ENCODE results near the gene SBF2.
A peak's percentile ranks its signal among the peaks of the same experiment; 100 is the strongest.

Gene SBF2

GRCh38 chr11:10293423-10294289, at the start of gene SBF2:
TSS of gene SBF2 (minus strand) at chr11:10294219. CDS start at chr11:10294069, 150 bp downstream.
- no peak for FAIRE-seq

DNA sequence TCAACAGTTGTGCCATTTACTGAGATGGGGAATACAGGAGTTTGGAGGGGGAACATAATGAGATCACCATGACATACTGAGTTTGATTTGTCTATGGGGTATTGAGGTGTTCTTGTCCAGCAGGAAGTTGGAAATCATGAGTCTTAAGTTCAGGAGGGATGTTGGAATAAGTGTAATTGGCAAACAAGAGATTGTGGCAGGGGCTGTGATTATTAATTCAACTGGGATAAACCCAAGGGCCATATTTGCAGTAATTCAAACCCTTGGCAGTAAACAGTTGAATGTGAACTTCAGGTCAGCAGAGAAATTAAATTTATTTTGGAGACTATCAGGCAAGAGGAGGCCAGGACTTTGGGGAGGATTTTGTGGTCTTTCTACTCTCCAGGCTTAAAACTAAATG, 44.3 kb upstream of the SBF2 start:
- FAIRE-seq: no peak

DNA sequence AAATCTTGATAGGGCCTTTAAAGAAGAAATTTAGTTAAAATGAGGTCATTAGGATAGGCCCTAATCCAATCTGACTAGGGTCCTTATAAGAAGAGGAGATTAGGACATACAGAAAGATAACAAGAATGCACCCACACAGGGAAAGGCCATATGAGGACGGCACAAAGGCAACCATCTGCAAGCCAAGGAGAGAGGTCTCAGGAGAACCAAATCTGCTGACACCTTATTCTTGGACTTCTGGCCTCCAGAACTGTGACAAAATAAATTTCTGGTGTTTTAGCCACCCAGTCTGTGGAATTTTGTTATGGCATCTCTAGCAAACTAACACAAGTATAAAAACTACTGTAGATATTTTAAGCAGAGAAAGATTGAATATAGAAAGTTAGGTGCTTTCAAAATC, 39.5 kb upstream of the SBF2 start:
- no peak for FAIRE-seq

- no peak for FAIRE-seq
Measured at GRCh38 chr11:10331548-10332289, 37.7 kb upstream of the SBF2 start.

GRCh38 chr11:10329935-10330334, 35.9 kb upstream of the SBF2 start:
- FAIRE-seq: no peak

- no peak for FAIRE-seq
Measured at GRCh38 chr11:10329356-10329755, 35.3 kb upstream of the SBF2 start.

- FAIRE-seq: no peak
Measured at GRCh38 chr11:10328314-10329098, 34.5 kb upstream of the SBF2 start.

- FAIRE-seq: no peak
Measured at GRCh38 chr11:10327254-10327653, 33.2 kb upstream of the SBF2 start.

- no peak for FAIRE-seq
Measured at GRCh38 chr11:10326012-10326964, 32.3 kb upstream of the SBF2 start.

DNA sequence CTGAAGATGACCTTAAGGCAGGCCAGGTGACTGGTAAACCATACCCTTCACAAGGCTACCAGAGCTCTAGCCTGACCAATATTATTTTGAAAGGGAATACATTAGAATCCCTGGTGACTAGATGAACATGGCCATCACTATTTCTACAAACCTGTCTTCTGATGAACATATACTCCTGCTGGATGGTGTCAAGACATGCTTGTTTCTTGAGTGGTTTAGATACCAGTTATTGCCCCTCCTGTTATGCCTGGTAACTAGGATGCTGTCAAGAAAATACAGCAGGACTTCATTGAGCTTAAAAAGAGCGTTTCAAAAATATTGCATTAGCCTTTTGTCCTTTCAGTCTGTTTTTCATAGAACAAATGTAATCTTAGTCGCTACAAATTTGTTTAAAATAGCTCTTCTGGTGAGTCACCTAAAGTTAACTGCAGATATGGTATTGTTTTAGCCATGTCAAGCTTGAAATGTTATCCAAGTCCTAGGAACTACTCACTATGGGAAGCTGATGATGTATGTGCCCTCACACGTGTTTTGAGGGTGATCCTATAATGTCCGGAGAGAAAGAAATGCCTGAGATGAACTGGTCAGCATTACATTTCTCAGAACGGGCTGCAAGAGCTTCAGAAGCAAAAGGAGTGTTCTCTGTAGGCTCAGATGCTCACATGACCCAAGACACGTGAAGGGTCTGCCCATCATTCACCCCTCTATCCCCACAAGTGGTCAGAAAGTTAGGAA, 31.4 kb upstream of the SBF2 start:
- FAIRE-seq: no peak

DNA sequence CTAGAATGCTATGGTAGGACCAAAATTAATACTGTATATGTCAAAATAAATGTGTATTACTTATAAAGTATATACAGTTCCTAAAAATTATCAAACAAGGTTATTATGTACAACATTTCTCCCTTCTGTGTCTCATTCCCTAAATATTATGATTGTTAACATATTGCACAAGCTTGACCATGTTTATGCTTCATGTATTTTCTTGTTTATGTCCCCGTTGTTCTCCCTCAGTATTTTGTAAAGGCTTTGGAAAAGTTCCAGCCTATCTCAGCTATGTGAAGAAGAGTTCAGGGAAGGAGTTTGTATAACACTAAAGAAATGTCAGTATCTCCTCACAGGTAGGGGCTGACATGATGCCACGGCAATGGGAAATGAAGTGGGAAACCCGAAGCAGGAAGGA, 30.5 kb upstream of the SBF2 start:
- no peak for FAIRE-seq

DNA sequence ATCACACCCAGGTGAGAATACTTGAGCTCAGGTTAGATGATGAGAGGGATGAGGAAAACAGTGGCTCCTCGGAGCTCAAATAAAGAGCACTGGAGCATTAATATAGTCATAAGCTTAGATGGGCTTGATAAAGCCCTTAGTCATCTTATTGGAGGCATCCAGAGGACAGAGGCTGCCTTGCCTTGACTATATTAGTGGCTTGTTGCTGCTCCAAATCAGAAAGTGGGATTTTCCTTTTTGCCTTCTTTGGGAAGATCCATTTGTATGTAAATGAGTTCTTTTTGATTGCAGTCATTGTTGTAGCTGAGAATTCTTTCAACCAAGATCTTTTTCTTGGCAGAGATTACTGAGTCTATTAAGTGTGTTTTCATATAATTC, 29.8 kb upstream of the SBF2 start:
- FAIRE-seq: no peak

GRCh38 chr11:10322830-10323792, 29.1 kb upstream of the SBF2 start:
- peak; percentile 99 for FAIRE-seq

GRCh38 chr11:10322401-10322800, 28.4 kb upstream of the SBF2 start:
- no peak for FAIRE-seq

GRCh38 chr11:10320736-10321465, 26.9 kb upstream of the SBF2 start:
- FAIRE-seq: no peak

GRCh38 chr11:10319702-10320558, 25.9 kb upstream of the SBF2 start:
- no peak for FAIRE-seq

DNA sequence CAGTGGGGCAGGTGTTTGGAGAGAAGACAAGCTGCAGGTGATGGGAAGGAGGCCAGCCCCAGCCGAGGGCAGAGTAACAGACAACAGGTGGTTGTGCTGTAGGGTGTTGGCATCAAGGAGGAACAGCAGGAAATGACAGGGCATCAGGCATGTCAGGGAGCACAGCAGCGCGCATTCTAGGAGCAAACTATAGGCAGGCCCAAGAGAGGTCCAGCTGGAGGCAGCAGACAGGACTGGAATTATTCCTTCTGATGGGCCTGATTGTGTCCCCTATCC, 24.4 kb upstream of the SBF2 start:
- FAIRE-seq: no peak

DNA sequence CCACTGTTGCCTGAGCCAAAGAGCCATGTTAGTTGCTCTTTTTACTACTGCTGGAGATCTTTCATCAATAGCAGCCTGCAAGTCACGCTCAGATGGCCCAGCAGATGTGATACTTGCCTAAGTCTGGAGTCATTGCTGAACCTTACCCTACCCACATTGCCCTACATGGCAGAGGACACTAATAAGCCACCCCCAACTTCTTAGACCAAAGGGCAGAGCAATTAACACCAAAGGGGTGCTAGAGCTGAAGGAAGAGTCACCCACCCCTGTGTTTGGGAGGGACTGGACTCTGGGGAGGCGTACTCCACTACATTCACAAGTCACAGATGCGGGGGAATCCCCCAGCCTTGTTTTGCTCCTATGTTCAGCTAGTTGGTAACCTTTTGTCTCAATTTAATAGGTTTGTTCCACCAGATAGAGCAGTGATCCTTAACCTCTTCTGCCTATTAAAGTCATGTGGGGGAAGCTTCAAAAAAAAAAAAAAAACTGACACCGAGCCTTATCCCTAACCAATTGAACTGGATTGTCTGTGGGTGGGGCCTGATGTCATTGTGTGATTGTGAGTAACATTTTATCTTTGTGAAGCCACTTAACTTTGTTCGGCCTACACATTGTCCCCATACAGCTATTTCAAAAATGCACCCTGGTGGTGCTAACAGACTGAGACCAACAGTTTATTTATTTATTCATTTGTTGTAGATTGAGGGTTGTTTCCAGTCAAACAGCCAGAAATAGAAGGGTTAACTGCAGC, 23.9 kb upstream of the SBF2 start:
- no peak for FAIRE-seq
